Activated CD4-positive, alpha-beta memory T cell treated with anti-CD3 and anti-CD28 coated beads, Interleukin-2, amount 10 ng/mL, durations not matched to agents 7 days and 5 days (primary cell): Measurements from ENCODE around the gene NPC1. TPM values are rescaled to one million over a fixed set of nuclear protein-coding genes. Genes with fewer than 3 reads are reported as not detected.
"Not testable (repeated sequence)": the region's sequence is repeated elsewhere in the genome, so short reads cannot be mapped to it uniquely, and the experiment has no call there.

Experiments used
- CTCF ChIA-PET: fragments of 350-600 bp; sonication (Branson Sonifier 250); formaldehyde crosslinking; loops from one replicate; lab custom pipeline; 2021; ENCODE audit warnings: antibody characterized with exemption, inconsistent platforms; lab: Charles Lee
- POLR2A ChIA-PET: fragments of 350-600 bp; sonication (Branson Sonifier 250); formaldehyde crosslinking; loops from one replicate; lab custom pipeline; 2021; ENCODE audit warnings: antibody characterized with exemption; lab: Charles Lee
- DNase-seq: peaks from one replicate; pipeline ENCODE4 v3.0.0-alpha.2; 2020
- H3K27ac Mint-ChIP-seq: one replicate; pipeline ENCODE4 v1.8.0; 2021; ENCODE audit warnings: mild to moderate bottlenecking, mixed read lengths
- H3K27me3 Mint-ChIP-seq: one replicate; pipeline ENCODE4 v1.8.0; 2021; ENCODE audit warnings: mixed read lengths
- H3K36me3 Mint-ChIP-seq: one replicate; pipeline ENCODE4 v1.8.0; 2021; ENCODE audit warnings: low read depth, mixed read lengths
- H3K4me1 Mint-ChIP-seq: one replicate; pipeline ENCODE4 v1.8.0; 2021; ENCODE audit warnings: mixed read lengths
- H3K4me3 Mint-ChIP-seq: one replicate; pipeline ENCODE4 v1.8.0; 2021; ENCODE audit warnings: mild to moderate bottlenecking, mixed read lengths
- H3K9me3 Mint-ChIP-seq: one replicate; pipeline ENCODE4 v1.8.0; 2021; ENCODE audit warnings: mixed read lengths
- total RNA-seq, 2 experiments: library from RNA; stranded (reverse); gene quantifications; one replicate each; pipeline ENCODE4 v1.2.3, GENCODE V29; 2021

NPC1 gene
- total RNA-seq, 2 experiments from 2014 or later: 39.8 to 44.8 TPM

GRCh38 chr18:23569299-23570063 is 16.8 kb downstream of the NPC1 start:
- Mint-ChIP-seq H3K36me3 (peaks cover 71% of the 10 kb centered on the region), H3K4me3 (no peak overlapping the region), H3K27ac (no peak overlapping the region), H3K4me1 (peaks cover 30% of the 10 kb centered on the region), H3K9me3 (no peaks in the 10 kb centered on the region), H3K27me3 (no peaks in the 10 kb centered on the region)
- no peak for DNase-seq
- POLR2A ChIA-PET: interaction anchor here (1.4 to 1.6 kb wide), 2 partner anchors 16 to 24 kb away, joined by 3 to 4 read pairs; partner anchors contain the start of gene NPC1
- CTCF ChIA-PET: interaction anchor here (0.9 kb wide), 1 partner anchor 8 kb away, joined by 3 read pairs; no protein-coding TSS in a partner anchor

GRCh38 chr18:23568281-23569138 is 17.8 kb downstream of the NPC1 start:
- H3K4me1 Mint-ChIP-seq: peaks cover 28% of the 10 kb centered on the region
- no peaks in the 10 kb centered on the region for H3K27me3 Mint-ChIP-seq
- DNase-seq: no peak
- peaks cover 66% of the 10 kb centered on the region for H3K36me3 Mint-ChIP-seq
- H3K9me3 Mint-ChIP-seq: no peaks in the 10 kb centered on the region
- CTCF ChIA-PET: no interaction called here
- H3K4me3 Mint-ChIP-seq: no peak overlapping the region
- H3K27ac Mint-ChIP-seq: no peak overlapping the region
- POLR2A ChIA-PET: no interaction called here

GRCh38 chr18:23567671-23568070 is 18.6 kb downstream of the NPC1 start:
- POLR2A ChIA-PET: no interaction called here
- CTCF ChIA-PET: no interaction called here
- Mint-ChIP-seq H3K9me3 (no peaks in the 10 kb centered on the region), H3K27me3 (no peaks in the 10 kb centered on the region), H3K36me3 (peaks cover 62% of the 10 kb centered on the region), H3K4me1 (peaks cover 22% of the 10 kb centered on the region), H3K4me3 (no peak overlapping the region), H3K27ac (no peak overlapping the region)
- DNase-seq: no peak

GRCh38 chr18:23565916-23566547 is 20.3 kb downstream of the NPC1 start:
- ChIA-PET CTCF (interaction anchor here (0.6 to 1.8 kb wide), 3 partner anchors 13 to 50 kb away, joined by 3 to 5 read pairs (median 4); no protein-coding TSS in a partner anchor), POLR2A (interaction anchor here (0.9 kb wide), 1 partner anchor 22 kb away, joined by 3 read pairs; no protein-coding TSS in a partner anchor)
- Mint-ChIP-seq H3K4me3 (no peak overlapping the region), H3K4me1 (peaks cover 16% of the 10 kb centered on the region), H3K27me3 (no peaks in the 10 kb centered on the region), H3K36me3 (peaks cover 65% of the 10 kb centered on the region), H3K27ac (no peak overlapping the region), H3K9me3 (no peaks in the 10 kb centered on the region)
- DNase-seq: no peak

GRCh38 chr18:23563377-23564043 is 22.8 kb downstream of the NPC1 start:
- Mint-ChIP-seq H3K4me3 (no peak overlapping the region), H3K36me3 (peaks cover 55% of the 10 kb centered on the region), H3K27ac (no peak overlapping the region), H3K27me3 (no peaks in the 10 kb centered on the region), H3K4me1 (peaks cover 11% of the 10 kb centered on the region), H3K9me3 (no peaks in the 10 kb centered on the region)
- DNase-seq: no peak
- ChIA-PET CTCF (interaction anchor here (1.1 kb wide), 1 partner anchor 47 kb away, joined by 3 read pairs; no protein-coding TSS in a partner anchor), POLR2A (interaction anchor here (1.1 to 1.4 kb wide), 2 partner anchors 22 to 23 kb away, joined by 4 to 5 read pairs; partner anchors contain the start of gene NPC1)

DNA sequence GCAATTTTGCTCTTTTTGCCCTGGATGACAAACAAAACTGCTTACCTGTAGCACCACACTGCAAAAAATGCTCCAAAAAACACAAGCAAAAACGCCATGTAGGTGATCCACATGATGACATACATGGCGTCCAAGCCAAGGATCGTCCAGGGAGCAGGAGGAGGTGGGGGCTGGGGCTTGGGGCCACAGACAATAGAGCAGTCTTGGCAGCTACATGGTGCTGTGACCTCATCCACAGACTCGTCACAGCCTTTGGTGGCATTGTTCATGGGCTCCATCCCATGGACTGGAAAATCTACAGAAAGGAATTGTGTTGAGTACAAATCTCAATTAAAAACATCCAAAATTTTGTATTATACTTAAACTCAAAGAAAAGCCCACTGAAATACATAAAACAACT is 26.1 kb downstream of the NPC1 start:
- no peaks in the 10 kb centered on the region for H3K27me3 Mint-ChIP-seq
- ChIA-PET CTCF (no interaction called here), POLR2A (no interaction called here)
- H3K9me3 Mint-ChIP-seq: no peaks in the 10 kb centered on the region
- no peak for DNase-seq
- peaks cover 56% of the 10 kb centered on the region for H3K36me3 Mint-ChIP-seq
- H3K4me1 Mint-ChIP-seq: peaks cover 11% of the 10 kb centered on the region
- H3K27ac Mint-ChIP-seq: no peak overlapping the region
- H3K4me3 Mint-ChIP-seq: no peak overlapping the region

- CTCF ChIA-PET, H3K9me3 Mint-ChIP-seq, H3K4me1 Mint-ChIP-seq, H3K27ac Mint-ChIP-seq, H3K4me3 Mint-ChIP-seq, DNase-seq, H3K27me3 Mint-ChIP-seq: not testable (repeated sequence)
- POLR2A ChIA-PET: interaction anchor here (1.2 to 1.7 kb wide), 2 partner anchors 15 to 27 kb away, joined by 3 to 4 read pairs; no protein-coding TSS in a partner anchor
- H3K36me3 Mint-ChIP-seq: peaks cover 75% of the 10 kb centered on the region
Observed at GRCh38 chr18:23557511-23557910, 28.8 kb downstream of the NPC1 start.

DNA sequence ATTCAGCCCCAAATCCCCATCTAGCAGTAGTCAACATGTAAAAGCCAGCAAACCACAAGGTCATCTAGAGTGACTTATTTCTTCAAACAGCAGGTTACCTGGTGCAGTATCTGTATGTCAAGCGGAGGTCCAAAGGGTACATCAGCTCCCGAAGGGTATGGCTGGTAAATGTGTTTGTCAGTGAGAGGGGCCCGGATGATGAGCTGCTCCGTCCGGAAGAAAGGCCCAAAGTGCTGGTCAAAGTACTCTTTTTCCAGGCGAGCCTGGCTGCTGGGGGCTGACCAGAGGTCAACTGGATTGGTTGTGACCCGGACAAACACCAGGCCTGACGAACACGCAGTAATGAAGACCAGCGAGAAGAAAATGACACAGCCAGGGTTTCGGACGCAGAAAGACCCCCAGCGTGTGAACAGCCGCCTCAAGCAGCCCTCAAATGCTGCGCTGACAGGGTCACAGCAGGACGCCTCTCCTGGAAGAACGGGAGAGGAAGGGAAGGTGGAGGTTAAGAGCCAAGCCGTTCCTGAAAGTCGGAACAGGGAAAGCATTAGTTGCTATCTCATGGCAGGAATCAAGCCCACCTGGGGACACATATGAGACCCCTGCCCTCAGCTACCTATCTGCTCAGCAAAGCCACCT is 30.0 kb downstream of the NPC1 start:
- ChIA-PET POLR2A (interaction anchor here (1.0 to 1.7 kb wide), 3 partner anchors 14 to 29 kb away, joined by 3 to 4 read pairs (median 3); no protein-coding TSS in a partner anchor), CTCF (no interaction called here)
- H3K4me3 Mint-ChIP-seq: no peak overlapping the region
- H3K27me3 Mint-ChIP-seq: no peaks in the 10 kb centered on the region
- H3K27ac Mint-ChIP-seq: no peak overlapping the region
- no peak for DNase-seq
- peaks cover 4% of the 10 kb centered on the region for H3K4me1 Mint-ChIP-seq
- H3K9me3 Mint-ChIP-seq: no peaks in the 10 kb centered on the region
- peaks cover 76% of the 10 kb centered on the region for H3K36me3 Mint-ChIP-seq

GRCh38 chr18:23553887-23554286 is 32.4 kb downstream of the NPC1 start:
- no peaks in the 10 kb centered on the region for H3K27me3 Mint-ChIP-seq
- H3K4me3 Mint-ChIP-seq: no peak overlapping the region
- H3K36me3 Mint-ChIP-seq: peaks cover 74% of the 10 kb centered on the region
- ChIA-PET POLR2A (no interaction called here), CTCF (interaction anchor here (1.0 kb wide), 1 partner anchor 37 kb away, joined by 4 read pairs; no protein-coding TSS in a partner anchor)
- no peaks in the 10 kb centered on the region for H3K9me3 Mint-ChIP-seq
- peaks cover 4% of the 10 kb centered on the region for H3K4me1 Mint-ChIP-seq
- DNase-seq: no peak
- H3K27ac Mint-ChIP-seq: no peak overlapping the region

GRCh38 chr18:23552505-23552904 is 33.8 kb downstream of the NPC1 start:
- Mint-ChIP-seq H3K9me3 (no peaks in the 10 kb centered on the region), H3K4me3 (no peak overlapping the region), H3K36me3 (peaks cover 73% of the 10 kb centered on the region), H3K4me1 (peaks cover 4% of the 10 kb centered on the region), H3K27me3 (no peaks in the 10 kb centered on the region), H3K27ac (no peak overlapping the region)
- ChIA-PET CTCF (interaction anchor here (0.8 kb wide), 1 partner anchor 54 kb away, joined by 3 read pairs; no protein-coding TSS in a partner anchor), POLR2A (no interaction called here)
- no peak for DNase-seq

- Mint-ChIP-seq H3K4me1 (peaks cover 4% of the 10 kb centered on the region), H3K27me3 (no peaks in the 10 kb centered on the region), H3K27ac (no peak overlapping the region), H3K9me3 (no peaks in the 10 kb centered on the region), H3K4me3 (no peak overlapping the region), H3K36me3 (peaks cover 75% of the 10 kb centered on the region)
- CTCF ChIA-PET: interaction anchor here (0.8 to 0.9 kb wide), 2 partner anchors 36 to 53 kb away, joined by 3 read pairs; no protein-coding TSS in a partner anchor
- POLR2A ChIA-PET: no interaction called here
- DNase-seq: no peak
Observed at GRCh38 chr18:23551978-23552377, 34.3 kb downstream of the NPC1 start.
